ENCODE data around the gene TEF.

DNA sequence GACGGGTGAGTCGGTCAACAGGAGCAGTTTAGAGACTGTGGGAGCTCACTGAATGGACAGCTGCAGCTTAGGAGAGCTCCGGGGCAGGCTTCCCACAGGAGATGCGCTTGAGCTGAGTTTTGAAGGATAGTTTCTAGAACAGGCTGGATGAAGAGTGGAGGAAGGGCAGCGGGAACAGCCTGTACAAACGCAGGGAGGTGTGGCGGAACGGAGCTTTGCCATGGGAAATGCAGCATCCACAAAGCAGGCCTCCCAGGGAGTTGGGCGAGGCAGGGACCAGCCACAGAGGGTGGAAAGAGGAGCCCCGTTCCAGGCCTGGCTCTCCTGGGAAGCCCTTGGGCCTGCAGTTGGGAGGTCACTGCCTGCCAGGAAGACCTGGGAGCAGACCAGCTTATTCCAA is 26.8 kb upstream of the TEF start:
- TF ChIP-seq CTCF (conservative IDR thresholded peaks at IDR 0.05; ENCODE audit: low read depth, low read length): no peak
- no peak for TF ChIP-seq EZH2 (IDR thresholded peaks at IDR 0.05; ENCODE audit: borderline replicate concordance, low read depth, low read length, poor library complexity, severe bottlenecking)
